Measurements from ENCODE around the gene CPN2.

CPN2 gene

GRCh38 chr3:194310060-194310835 lies 40.9 kb downstream of the CPN2 start:
- no peak for DNase-seq

GRCh38 chr3:194308601-194309449 lies 42.3 kb downstream of the CPN2 start:
- DNase-seq = no peak

- no peak for DNase-seq
Measured at GRCh38 chr3:194307849-194308248, 43.3 kb downstream of the CPN2 start.

- DNase-seq = peak; percentile 71
Measured at GRCh38 chr3:194306771-194307640, 44.1 kb downstream of the CPN2 start.

GRCh38 chr3:194306109-194306686 lies 44.9 kb downstream of the CPN2 start:
- peak; percentile 79 for DNase-seq

GRCh38 chr3:194305356-194306108 lies 45.6 kb downstream of the CPN2 start:
- no peak for DNase-seq

GRCh38 chr3:194304186-194304917 lies 46.8 kb downstream of the CPN2 start:
- no peak for DNase-seq

GRCh38 chr3:194303749-194304148 lies 47.4 kb downstream of the CPN2 start:
- DNase-seq = no peak

- DNase-seq = no peak
Measured at GRCh38 chr3:194301730-194302129, 49.4 kb downstream of the CPN2 start.

- DNase-seq = no peak
Measured at GRCh38 chr3:194300936-194301335, 50.2 kb downstream of the CPN2 start.

- no peak for DNase-seq
Measured at GRCh38 chr3:194300382-194300758, 50.8 kb downstream of the CPN2 start.

- no peak for DNase-seq
Measured at GRCh38 chr3:194298331-194299227, 52.5 kb downstream of the CPN2 start.

GRCh38 chr3:194296454-194297263 lies 54.5 kb downstream of the CPN2 start:
- DNase-seq = no peak

- no peak for DNase-seq
Measured at GRCh38 chr3:194294895-194295214, 56.3 kb downstream of the CPN2 start.

- no peak for DNase-seq
Measured at GRCh38 chr3:194294199-194294894, 56.8 kb downstream of the CPN2 start.

GRCh38 chr3:194293546-194294198 lies 57.5 kb downstream of the CPN2 start:
- no peak for DNase-seq

- no peak for DNase-seq
Measured at GRCh38 chr3:194292331-194292730, 58.8 kb downstream of the CPN2 start.
